ENCODE results near the gene KIAA1671. TPM values are rescaled to one million over a fixed set of nuclear protein-coding genes. Genes with fewer than 3 reads are reported as not detected.

KIAA1671 gene
- polyA plus RNA-seq, 1 donor (not counting 4 experiments of a cell fraction or from before 2014, with no cell fraction given), result 17.4 TPM

DNA sequence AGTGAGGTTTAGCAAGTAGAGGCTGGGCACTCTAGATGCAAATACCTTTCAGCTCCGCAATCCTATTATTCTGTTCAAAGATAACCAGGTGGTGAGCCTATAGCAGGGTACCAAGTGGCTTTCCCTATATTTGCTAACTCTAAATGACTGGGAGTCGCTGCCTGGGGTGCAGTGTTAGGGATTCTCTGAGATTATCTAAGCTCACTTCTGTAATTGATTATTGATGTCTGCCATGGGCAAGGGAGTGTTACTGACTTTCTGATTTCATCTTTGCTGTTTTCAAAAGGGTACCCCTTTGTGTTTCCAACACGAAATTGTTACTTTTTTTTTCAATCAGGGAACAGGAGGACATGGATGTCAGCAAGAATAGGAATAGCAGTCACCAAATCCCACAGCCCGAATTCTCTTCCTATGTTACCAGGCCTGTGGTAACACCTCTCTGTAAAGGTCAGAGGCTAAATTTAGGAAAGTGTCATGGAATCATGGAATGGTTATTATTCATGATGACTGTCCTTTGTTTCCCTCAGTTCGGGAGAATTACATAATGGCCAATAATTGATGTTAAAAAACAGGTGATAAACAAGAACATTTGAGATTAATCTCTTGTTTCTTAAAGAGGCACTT, 184.5 kb downstream of the KIAA1671 start:
- FAIRE-seq (no peak), DNase-seq (ENCODE audit: low read depth, low spot score) (no peak)
- no peaks in the 10 kb centered on the region for H3K9me3 ChIP-seq (ENCODE audit: control insufficient read depth, low read depth, low read length)
- H3K4me2 ChIP-seq (ENCODE audit: control insufficient read depth, extremely low read depth, insufficient read depth, low read depth, low read length), result no peak overlapping the region
- H2AFZ ChIP-seq (ENCODE audit: control insufficient read depth, low read length), result no peak overlapping the region
- dilution Hi-C loops (cut with MboI; ENCODE audit: extremely low pct_ligation_motif_present, low sequenced_read_pairs), result no loop called here
- no peak overlapping the region for H3K9ac ChIP-seq (ENCODE audit: control insufficient read depth, extremely low read depth, insufficient read depth, low read length)
- TF ChIP-seq CTCF (optimal IDR thresholded peaks at IDR 0.05 in 1 of 3, IDR thresholded peaks at IDR 0.05 in 1 of 3, conservative IDR thresholded peaks at IDR 0.05 in 1 of 3; ENCODE audit: extremely low read depth in 1 of 3, insufficient read depth in 2 of 3, low read length in 3 of 3) (no peak), EZH2 (IDR thresholded peaks at IDR 0.05; ENCODE audit: low read length) (no peak)
- no peak overlapping the region for H3K27ac ChIP-seq (ENCODE audit: control insufficient read depth, insufficient read depth, low read length)
- H3K9me1 ChIP-seq (ENCODE audit: control insufficient read depth, extremely low read depth, insufficient read depth, low read length), result peaks cover 2% of the 10 kb centered on the region
- H3K36me3 ChIP-seq (ENCODE audit: control insufficient read depth in 2 of 2, extremely low read depth in 1 of 2, insufficient read depth in 2 of 2, low read length in 2 of 2), result peaks cover 0 to 3% of the 10 kb centered on the region in 2 experiments
- H4K20me1 ChIP-seq (ENCODE audit: control insufficient read depth, extremely low read depth, insufficient read depth, low read length), result peaks cover 3% of the 10 kb centered on the region
- no peaks in the 10 kb centered on the region for H3K27me3 ChIP-seq (ENCODE audit: control insufficient read depth, extremely low read depth, insufficient read depth, low read length)
- peaks cover 13% of the 10 kb centered on the region for H3K4me1 ChIP-seq (ENCODE audit: control insufficient read depth, extremely low read depth, insufficient read depth, low read length)
- H3K79me2 ChIP-seq (ENCODE audit: control insufficient read depth, insufficient read depth, low read length), result no peaks in the 10 kb centered on the region
- no peak overlapping the region for H3K4me3 ChIP-seq (ENCODE audit: control insufficient read depth in 2 of 3, extremely low read depth in 1 of 3, insufficient read depth in 2 of 3, low read depth in 1 of 3, low read length in 3 of 3)

DNA sequence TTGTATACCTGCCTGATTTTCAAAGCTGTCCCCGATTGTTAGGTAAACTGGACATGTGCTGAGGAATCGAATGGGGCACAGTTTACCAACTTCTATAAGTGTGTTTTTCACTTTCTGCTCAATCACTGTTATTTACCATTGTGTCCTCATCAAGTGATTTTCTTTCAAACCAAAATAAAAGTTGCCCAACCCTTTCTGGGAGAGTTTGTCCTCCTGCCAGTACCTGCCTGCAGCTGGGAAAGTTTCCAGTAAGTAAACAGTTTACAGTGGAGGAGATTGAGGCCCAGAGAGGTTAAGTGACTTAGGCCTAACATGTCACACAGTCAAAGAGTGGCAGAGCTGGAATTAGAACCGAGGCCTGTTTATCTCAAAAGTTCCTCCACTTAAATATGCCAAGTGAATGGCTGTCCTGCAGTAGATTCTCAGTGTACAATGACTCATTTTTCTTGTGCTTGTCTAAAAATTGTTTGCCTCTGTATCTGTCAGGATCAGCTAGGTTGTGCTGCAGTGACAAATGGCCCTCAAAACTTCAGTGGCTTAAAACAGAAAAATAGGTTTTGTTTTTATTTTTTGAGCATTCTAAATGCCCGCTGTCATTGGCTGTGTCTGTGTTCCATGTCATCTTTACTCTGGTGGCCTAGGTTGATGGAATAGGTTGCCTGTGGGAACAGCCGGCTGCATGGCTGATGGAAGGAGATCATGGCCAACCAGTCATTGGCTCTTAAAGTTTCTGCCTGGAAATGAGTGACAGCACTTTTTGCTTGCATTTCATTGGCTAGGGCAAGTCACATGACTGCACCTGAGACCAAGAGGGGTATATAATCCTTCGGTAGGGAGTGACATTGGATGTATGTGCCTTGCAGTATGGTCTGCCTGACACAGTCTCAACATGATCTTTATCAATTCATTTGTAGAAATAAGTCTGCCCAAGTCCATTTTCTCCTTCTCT, 185.3 kb downstream of the KIAA1671 start:
- Histone ChIP-seq H3K4me2 (ENCODE audit: control insufficient read depth, extremely low read depth, insufficient read depth, low read depth, low read length) (no peak overlapping the region), H3K36me3 (ENCODE audit: control insufficient read depth in 2 of 2, extremely low read depth in 1 of 2, insufficient read depth in 2 of 2, low read length in 2 of 2) (peaks cover 0 to 3% of the 10 kb centered on the region in 2 experiments), H3K79me2 (ENCODE audit: control insufficient read depth, insufficient read depth, low read length) (no peaks in the 10 kb centered on the region), H3K27me3 (ENCODE audit: control insufficient read depth, extremely low read depth, insufficient read depth, low read length) (no peaks in the 10 kb centered on the region), H4K20me1 (ENCODE audit: control insufficient read depth, extremely low read depth, insufficient read depth, low read length) (peaks cover 3% of the 10 kb centered on the region), H3K9me3 (ENCODE audit: control insufficient read depth, low read depth, low read length) (no peaks in the 10 kb centered on the region), H2AFZ (ENCODE audit: control insufficient read depth, low read length) (no peak overlapping the region), H3K9ac (ENCODE audit: control insufficient read depth, extremely low read depth, insufficient read depth, low read length) (no peak overlapping the region), H3K4me1 (ENCODE audit: control insufficient read depth, extremely low read depth, insufficient read depth, low read length) (peaks cover 13% of the 10 kb centered on the region), H3K27ac (ENCODE audit: control insufficient read depth, insufficient read depth, low read length) (no peak overlapping the region), H3K4me3 (ENCODE audit: control insufficient read depth in 2 of 3, extremely low read depth in 1 of 3, insufficient read depth in 2 of 3, low read depth in 1 of 3, low read length in 3 of 3) (no peak overlapping the region), H3K9me1 (ENCODE audit: control insufficient read depth, extremely low read depth, insufficient read depth, low read length) (peaks cover 2% of the 10 kb centered on the region)
- FAIRE-seq (peak; percentile 41), DNase-seq (ENCODE audit: low read depth, low spot score) (no peak)
- TF ChIP-seq EZH2 (IDR thresholded peaks at IDR 0.05; ENCODE audit: low read length), result no peak
- TF ChIP-seq CTCF (optimal IDR thresholded peaks at IDR 0.05 in 1 of 3, IDR thresholded peaks at IDR 0.05 in 1 of 3, conservative IDR thresholded peaks at IDR 0.05 in 1 of 3; ENCODE audit: extremely low read depth in 1 of 3, insufficient read depth in 2 of 3, low read length in 3 of 3), result no peak
- dilution Hi-C loops (cut with MboI; ENCODE audit: extremely low pct_ligation_motif_present, low sequenced_read_pairs), result no loop called here

Data from keratinocyte (primary cell).